H1 (cell line): ENCODE data around the gene WWP2. TPM values are rescaled to one million over a fixed set of nuclear protein-coding genes. Genes with fewer than 3 reads are reported as not detected.

Experiments used
- CTBP2 ChIP-seq: IDR thresholded peaks from 2 replicates; pipeline ENCODE4 v1.7.0; 2011; ENCODE audit warnings: borderline replicate concordance, mild to moderate bottlenecking, moderate library complexity, mixed read lengths, low read length; ENCODE audit not compliant: insufficient read depth, insufficient read length
- HDAC2 ChIP-seq, 2 experiments: fragments of 300-600 bp in 1 of 2; sonication (generic) in 1 of 2; IDR thresholded peaks; 2 replicates each; pipeline ENCODE4 v1.6.1; 2011 to 2012; ENCODE audit warnings: low read depth in 2 of 2, low read length in 2 of 2, mild to moderate bottlenecking in 2 of 2, moderate library complexity in 2 of 2, borderline replicate concordance in 1 of 2, inconsistent platforms in 1 of 2
- polyA plus RNA-seq, 7 experiments: library from polyadenylated mRNA; depleted of rRNA in 3 of 7; stranded (reverse) in 5 of 7; unstranded in 2 of 7; fragments of >200 nt in 5 of 7; fragments of 200-250 nt in 2 of 7; gene quantifications; 1 replicate in 5 of 7; 2 replicates in 1 of 7; 4 replicates in 1 of 7; pipeline versions ENCODE4 v1.2.1 to v1.2.3, GENCODE V29; 2011 to 2013; ENCODE audit warnings: missing spikeins in 2 of 7, mixed read lengths in 2 of 7
- total RNA-seq: library from RNA; stranded (reverse); fragmentation: NEBNext Ultra II Directional; extraction: Animal tissue kit (Norgen Biotek cat#: 25700); gene quantifications from 2 replicates; pipeline ENCODE4 v1.2.1, GENCODE V29; 2021

Gene WWP2
- total and polyA plus RNA-seq, 2 of the 8 experiments (the other 6 are each of a cell fraction or from before 2014, with no cell fraction given): 14.1 to 42.2 TPM

DNA sequence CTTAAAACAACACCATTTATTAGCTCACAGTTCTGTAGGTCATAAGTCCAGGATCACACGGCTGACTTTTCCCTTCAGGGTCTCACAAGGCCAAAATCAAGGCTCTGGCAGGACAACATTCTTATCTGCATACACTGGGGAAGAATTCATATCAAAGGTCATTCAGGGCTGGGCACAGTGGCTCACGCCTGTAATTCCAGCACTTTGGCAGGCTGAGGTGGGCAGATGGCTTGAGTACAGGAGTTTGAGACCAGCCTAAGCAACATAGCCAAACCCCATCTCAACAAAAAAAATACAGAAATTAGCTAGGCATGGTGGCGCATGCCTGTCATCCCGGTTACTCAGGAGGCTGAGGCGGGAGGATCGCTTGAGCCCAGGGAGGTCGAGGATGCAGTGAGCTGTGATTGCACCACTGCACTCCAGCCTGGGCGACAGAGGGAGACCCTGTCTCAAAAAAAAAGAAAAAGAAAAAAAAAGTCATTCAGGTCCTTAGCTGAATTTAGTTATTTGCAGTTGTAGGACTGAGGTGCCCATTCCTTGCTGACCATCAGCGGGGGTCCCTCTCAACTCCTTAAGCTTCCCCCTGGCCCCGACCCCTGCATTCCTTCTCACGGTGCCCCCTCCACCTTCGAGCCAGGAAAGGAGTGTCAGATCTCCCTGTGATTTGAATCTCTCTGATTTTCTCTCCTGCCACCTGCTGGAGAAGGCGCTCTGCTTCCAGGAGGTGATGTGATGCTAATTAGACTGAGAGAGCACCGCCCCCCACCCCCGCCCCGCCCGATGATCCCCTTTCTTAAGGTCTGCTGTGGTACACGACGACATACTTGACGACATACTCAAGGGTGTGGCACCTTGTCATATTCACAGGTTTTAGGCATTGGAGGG is 97.2 kb downstream of the WWP2 start (continued):
- TF ChIP-seq CTBP2 (no peak), HDAC2 (IDR thresholded peaks at IDR 0.05; ENCODE audit: borderline replicate concordance in 1 of 2, low read depth in 2 of 2, low read length in 2 of 2) (no peak)
